ENCODE measurements around the gene TMEM63A.

- TF ChIP-seq CTCF (conservative IDR thresholded peaks at IDR 0.05; ENCODE audit: low read depth, low read length) (no peak), EZH2 (IDR thresholded peaks at IDR 0.05; ENCODE audit: low read length, unreplicated experiment) (no peak), EZH2phosphoT487 (IDR thresholded peaks at IDR 0.05; ENCODE audit: borderline replicate concordance, low read length) (no peak)
These were observed 33.4 kb upstream of the TMEM63A start for GRCh38 chr1:225915538-225915991.
